ENCODE measurements around the gene SYT12. TPM values are rescaled to one million over a fixed set of nuclear protein-coding genes. Genes with fewer than 3 reads are reported as not detected.
"Not testable (repeated sequence)": the region's sequence is repeated elsewhere in the genome, so short reads cannot be mapped to it uniquely, and the experiment has no call there.

The SYT12 gene
- total RNA-seq, 2 experiments from 2014 or later, result 0.25 to 0.72 TPM

- no peaks in the 10 kb centered on the region for H3K36me3 ChIP-seq (ENCODE audit: insufficient read depth, low read length)
- no peak overlapping the region for H3K4me2 ChIP-seq (ENCODE audit: low read length)
- H4K20me1 ChIP-seq (ENCODE audit: insufficient read depth, low read length), result no peaks in the 10 kb centered on the region
- H3K9me3 ChIP-seq (ENCODE audit: low read length), result no peaks in the 10 kb centered on the region
- intact Hi-C loops (cut with micrococcal nuclease; ENCODE audit: unreplicated experiment), result no loop called here
- no peaks in the 10 kb centered on the region for H3K4me1 ChIP-seq (ENCODE audit: insufficient read depth, low read length, poor library complexity, severe bottlenecking)
- DNase-seq (ENCODE audit: low spot score), result no peak
- H2AFZ ChIP-seq (ENCODE audit: low read length), result no peak overlapping the region
- H3K9me2 ChIP-seq (ENCODE audit: insufficient read depth, low read length), result no peaks in the 10 kb centered on the region
- TF ChIP-seq EZH2phosphoT487 (IDR thresholded peaks at IDR 0.05; ENCODE audit: borderline replicate concordance, low read depth, low read length), result no peak
- no peak for TF ChIP-seq CTCF (conservative IDR thresholded peaks at IDR 0.05; ENCODE audit: low read length)
- ChIA-PET CTCF (ENCODE audit: unreplicated experiment) (no interaction called here), POLR2A (no interaction called here)
- no peaks in the 10 kb centered on the region for H3K79me2 ChIP-seq (ENCODE audit: insufficient read depth, low read depth, low read length)
- BruUV-seq (replicated peaks), result no TSS peak
- no peak overlapping the region for H3K4me3 ChIP-seq (ENCODE audit: low read depth, low read length, poor library complexity, severe bottlenecking)
- no peak overlapping the region for H3K27ac ChIP-seq (ENCODE audit: low read depth, low read length, poor library complexity, severe bottlenecking)
These were observed 35.7 kb upstream of the SYT12 start for GRCh38 chr11:66987158-66987620.

- no peaks in the 10 kb centered on the region for H3K36me3 ChIP-seq (ENCODE audit: insufficient read depth, low read length)
- no peaks in the 10 kb centered on the region for H3K9me2 ChIP-seq (ENCODE audit: insufficient read depth, low read length)
- DNase-seq (ENCODE audit: low spot score), result no peak
- no peaks in the 10 kb centered on the region for H3K4me1 ChIP-seq (ENCODE audit: insufficient read depth, low read length, poor library complexity, severe bottlenecking)
- H2AFZ ChIP-seq (ENCODE audit: low read length), result no peak overlapping the region
- TF ChIP-seq CTCF (conservative IDR thresholded peaks at IDR 0.05; ENCODE audit: low read length) (no peak), EZH2phosphoT487 (IDR thresholded peaks at IDR 0.05; ENCODE audit: borderline replicate concordance, low read depth, low read length) (no peak)
- no peaks in the 10 kb centered on the region for H4K20me1 ChIP-seq (ENCODE audit: insufficient read depth, low read length)
- no peaks in the 10 kb centered on the region for H3K79me2 ChIP-seq (ENCODE audit: insufficient read depth, low read depth, low read length)
- H3K4me2 ChIP-seq (ENCODE audit: low read length), result no peak overlapping the region
- no peaks in the 10 kb centered on the region for H3K9me3 ChIP-seq (ENCODE audit: low read length)
- ChIA-PET CTCF (ENCODE audit: unreplicated experiment) (no interaction called here), POLR2A (interaction anchor here (0.7 kb wide), 1 partner anchor 9 kb away, joined by 3 read pairs; no protein-coding TSS in a partner anchor)
- H3K4me3 ChIP-seq (ENCODE audit: low read depth, low read length, poor library complexity, severe bottlenecking), result no peak overlapping the region
- BruUV-seq (replicated peaks), result no TSS peak
- no peak overlapping the region for H3K27ac ChIP-seq (ENCODE audit: low read depth, low read length, poor library complexity, severe bottlenecking)
- intact Hi-C loops (cut with micrococcal nuclease; ENCODE audit: unreplicated experiment), result no loop called here
These were observed 34.9 kb upstream of the SYT12 start for GRCh38 chr11:66987924-66988637.

- H3K9me3 ChIP-seq (ENCODE audit: low read length); H3K27ac ChIP-seq (ENCODE audit: low read depth, low read length, poor library complexity, severe bottlenecking); CTCF ChIA-PET (ENCODE audit: unreplicated experiment); POLR2A ChIA-PET; H4K20me1 ChIP-seq (ENCODE audit: insufficient read depth, low read length); intact Hi-C loops (cut with micrococcal nuclease; ENCODE audit: unreplicated experiment); H3K79me2 ChIP-seq (ENCODE audit: insufficient read depth, low read depth, low read length); H3K9me2 ChIP-seq (ENCODE audit: insufficient read depth, low read length); H3K4me2 ChIP-seq (ENCODE audit: low read length); H3K36me3 ChIP-seq (ENCODE audit: insufficient read depth, low read length); H2AFZ ChIP-seq (ENCODE audit: low read length); DNase-seq (ENCODE audit: low spot score); BruUV-seq (replicated peaks); H3K4me3 ChIP-seq (ENCODE audit: low read depth, low read length, poor library complexity, severe bottlenecking); H3K4me1 ChIP-seq (ENCODE audit: insufficient read depth, low read length, poor library complexity, severe bottlenecking): not testable (repeated sequence)
These were observed 34.2 kb upstream of the SYT12 start for GRCh38 chr11:66988741-66989140.

GRCh38 chr11:66989360-66989759 lies 33.6 kb upstream of the SYT12 start:
- DNase-seq (ENCODE audit: low spot score); H3K4me1 ChIP-seq (ENCODE audit: insufficient read depth, low read length, poor library complexity, severe bottlenecking); H3K9me2 ChIP-seq (ENCODE audit: insufficient read depth, low read length); intact Hi-C loops (cut with micrococcal nuclease; ENCODE audit: unreplicated experiment); CTCF ChIA-PET (ENCODE audit: unreplicated experiment); POLR2A ChIA-PET; H3K4me2 ChIP-seq (ENCODE audit: low read length); H2AFZ ChIP-seq (ENCODE audit: low read length); H3K9me3 ChIP-seq (ENCODE audit: low read length); BruUV-seq (replicated peaks); H3K4me3 ChIP-seq (ENCODE audit: low read depth, low read length, poor library complexity, severe bottlenecking); H3K36me3 ChIP-seq (ENCODE audit: insufficient read depth, low read length); H4K20me1 ChIP-seq (ENCODE audit: insufficient read depth, low read length); H3K27ac ChIP-seq (ENCODE audit: low read depth, low read length, poor library complexity, severe bottlenecking); H3K79me2 ChIP-seq (ENCODE audit: insufficient read depth, low read depth, low read length): not testable (repeated sequence)

Measured in OCI-LY7 (cell line).